GM19238 (cell line): ENCODE results near the gene RIPOR3.
"Not testable (repeated sequence)": the region's sequence is repeated elsewhere in the genome, so short reads cannot be mapped to it uniquely, and the experiment has no call there.

Experiments
- DNase-seq: peaks from one replicate; pipeline ENCODE4 v3.0.0; 2011; ENCODE audit warnings: low spot score; ENCODE audit not compliant: insufficient read length

Gene RIPOR3

GRCh38 chr20:50703651-50704438 is 12.5 kb upstream of the RIPOR3 start:
- not testable (repeated sequence) for DNase-seq

GRCh38 chr20:50701041-50701963 is 10.0 kb upstream of the RIPOR3 start:
- no peak for DNase-seq

- no peak for DNase-seq
These were observed 8.3 kb upstream of the RIPOR3 start for GRCh38 chr20:50699688-50700087.

- not testable (repeated sequence) for DNase-seq
These were observed 6.9 kb upstream of the RIPOR3 start for GRCh38 chr20:50698255-50698654.

- DNase-seq: no peak
These were observed 4.0 kb upstream of the RIPOR3 start for GRCh38 chr20:50695135-50695872.

GRCh38 chr20:50694379-50695134 is 3.2 kb upstream of the RIPOR3 start:
- no peak for DNase-seq

GRCh38 chr20:50693001-50693400 is 1.7 kb upstream of the RIPOR3 start:
- DNase-seq: no peak

GRCh38 chr20:50692552-50692933 is 1.2 kb upstream of the RIPOR3 start:
- DNase-seq: no peak

GRCh38 chr20:50691573-50692551 is 520 bp upstream of the RIPOR3 start:
- DNase-seq: no peak

- no peak for DNase-seq
These were observed 1.3 kb downstream of the RIPOR3 start for GRCh38 chr20:50689864-50690649.

GRCh38 chr20:50688256-50688975 is 2.9 kb downstream of the RIPOR3 start:
- DNase-seq: no peak

- DNase-seq: no peak
These were observed 4.5 kb downstream of the RIPOR3 start for GRCh38 chr20:50686821-50687220.

GRCh38 chr20:50683570-50683969 is 7.8 kb downstream of the RIPOR3 start:
- no peak for DNase-seq

GRCh38 chr20:50682947-50683530 is 8.3 kb downstream of the RIPOR3 start:
- no peak for DNase-seq

- DNase-seq: no peak
These were observed 9.3 kb downstream of the RIPOR3 start for GRCh38 chr20:50682065-50682464.

- no peak for DNase-seq
These were observed 9.8 kb downstream of the RIPOR3 start for GRCh38 chr20:50681359-50682064.
